Chondrocyte (in vitro differentiated cells): Measurements from ENCODE around the gene SMG5. TPM values are rescaled to one million over a fixed set of nuclear protein-coding genes. Genes with fewer than 3 reads are reported as not detected.

Experiments
- DNase-seq: peaks from one replicate; pipeline ENCODE4 v3.0.0; 2021; ENCODE audit warnings: mixed read lengths, low spot score
- H3K27ac Mint-ChIP-seq: one replicate; pipeline ENCODE4 v1.8.0; 2021; ENCODE audit warnings: mild to moderate bottlenecking, moderate library complexity, mixed read lengths; ENCODE audit not compliant: unreplicated experiment
- H3K27me3 Mint-ChIP-seq: 2 replicates; pipeline ENCODE4 v1.8.0; 2021; ENCODE audit warnings: low read depth, mixed read lengths
- H3K36me3 Mint-ChIP-seq: 2 replicates; pipeline ENCODE4 v1.8.0; 2021; ENCODE audit warnings: low read depth, mixed read lengths
- H3K4me1 Mint-ChIP-seq: 2 replicates; pipeline ENCODE4 v1.8.0; 2021; ENCODE audit warnings: low read depth, mild to moderate bottlenecking, mixed read lengths
- H3K4me3 Mint-ChIP-seq: one replicate; pipeline ENCODE4 v1.8.0; 2021; ENCODE audit warnings: mild to moderate bottlenecking, moderate library complexity, mixed read lengths; ENCODE audit not compliant: unreplicated experiment
- H3K9me3 Mint-ChIP-seq: 2 replicates; pipeline ENCODE4 v1.8.0; 2021; ENCODE audit warnings: low read depth, mixed read lengths
- CTCF ChIP-seq: fragments of 200-600 bp; sonication (generic); IDR thresholded peaks from 2 replicates; pipeline ENCODE4 v1.5.0; 2021; ENCODE audit warnings: antibody characterized with exemption, mild to moderate bottlenecking, moderate library complexity
- total RNA-seq: library from RNA; stranded (reverse); gene quantifications from 3 replicates; pipeline ENCODE4 v1.2.1, GENCODE V29; 2021

Gene SMG5
- total RNA-seq, 1 donor from 2014 or later, result 73.5 TPM

GRCh38 chr1:156310962-156311361 lies 28.3 kb upstream of the SMG5 start:
- DNase-seq, result no peak
- Mint-ChIP-seq H3K36me3 (peaks cover 40% of the 10 kb centered on the region), H3K9me3 (no peaks in the 10 kb centered on the region), H3K4me3 (no peak overlapping the region), H3K27me3 (no peaks in the 10 kb centered on the region), H3K4me1 (no peaks in the 10 kb centered on the region), H3K27ac (no peak overlapping the region)
- TF ChIP-seq CTCF, result no peak

- no peak for DNase-seq
- H3K9me3 Mint-ChIP-seq, result no peaks in the 10 kb centered on the region
- H3K4me1 Mint-ChIP-seq, result no peaks in the 10 kb centered on the region
- peaks cover 34% of the 10 kb centered on the region for H3K36me3 Mint-ChIP-seq
- no peak for TF ChIP-seq CTCF
- no peak overlapping the region for H3K27ac Mint-ChIP-seq
- no peaks in the 10 kb centered on the region for H3K27me3 Mint-ChIP-seq
- no peak overlapping the region for H3K4me3 Mint-ChIP-seq
Measured at GRCh38 chr1:156308078-156308477, 25.5 kb upstream of the SMG5 start.

GRCh38 chr1:156305215-156305614 lies 22.6 kb upstream of the SMG5 start:
- H3K4me3 Mint-ChIP-seq, result no peak overlapping the region
- no peak for TF ChIP-seq CTCF
- H3K9me3 Mint-ChIP-seq, result no peaks in the 10 kb centered on the region
- DNase-seq, result no peak
- H3K36me3 Mint-ChIP-seq, result peaks cover 23% of the 10 kb centered on the region
- no peaks in the 10 kb centered on the region for H3K4me1 Mint-ChIP-seq
- H3K27me3 Mint-ChIP-seq, result no peaks in the 10 kb centered on the region
- H3K27ac Mint-ChIP-seq, result no peak overlapping the region

GRCh38 chr1:156303241-156303640 lies 20.6 kb upstream of the SMG5 start:
- no peak overlapping the region for H3K27ac Mint-ChIP-seq
- peaks cover 12% of the 10 kb centered on the region for H3K36me3 Mint-ChIP-seq
- TF ChIP-seq CTCF, result no peak
- H3K4me1 Mint-ChIP-seq, result no peaks in the 10 kb centered on the region
- H3K4me3 Mint-ChIP-seq, result no peak overlapping the region
- no peaks in the 10 kb centered on the region for H3K27me3 Mint-ChIP-seq
- DNase-seq, result no peak
- H3K9me3 Mint-ChIP-seq, result no peaks in the 10 kb centered on the region

- Mint-ChIP-seq H3K27me3 (no peaks in the 10 kb centered on the region), H3K36me3 (peaks cover 1% of the 10 kb centered on the region), H3K4me1 (peaks cover 19% of the 10 kb centered on the region), H3K4me3 (no peak within 1 kb of the TSS), H3K9me3 (no peaks in the 10 kb centered on the region), H3K27ac (no peak within 1 kb of the TSS)
- TF ChIP-seq CTCF, result no peak
- no peak for DNase-seq
Measured at GRCh38 chr1:156298852-156299357, 16.3 kb upstream of the SMG5 start, which contains the start of gene VHLL. Gene VHLL (minus strand): TSS chr1:156299307. CDS start chr1:156299189, 118 bp downstream.
